Suppressor macrophage treated with lipopolysaccharide for 1 hour (primary cell): ENCODE results near the gene TCFL5.

Source experiments
- DNase-seq, 3 donors: peaks; one replicate each; pipeline ENCODE4 v3.0.0-alpha.2; 2020 to 2022

Gene TCFL5

GRCh38 chr20:62832212-62832922 lies 29.3 kb downstream of the TCFL5 start:
- peak; percentile 68 to 84 (median 83) for DNase-seq

GRCh38 chr20:62831854-62832211 lies 29.8 kb downstream of the TCFL5 start:
- no peak for DNase-seq

- DNase-seq = no peak
These were observed 30.2 kb downstream of the TCFL5 start for GRCh38 chr20:62831361-62831788.

- DNase-seq = no peak
These were observed 30.8 kb downstream of the TCFL5 start for GRCh38 chr20:62830821-62831220.

- DNase-seq = no peak
These were observed 31.4 kb downstream of the TCFL5 start for GRCh38 chr20:62830251-62830650.

GRCh38 chr20:62829231-62830230 lies 32.1 kb downstream of the TCFL5 start:
- no peak for DNase-seq

- no peak for DNase-seq
These were observed 33.0 kb downstream of the TCFL5 start for GRCh38 chr20:62828511-62829230.

GRCh38 chr20:62828051-62828450 lies 33.6 kb downstream of the TCFL5 start:
- DNase-seq = no peak

- no peak for DNase-seq
These were observed 34.1 kb downstream of the TCFL5 start for GRCh38 chr20:62827311-62828038.

GRCh38 chr20:62826646-62827310 lies 34.8 kb downstream of the TCFL5 start:
- no peak for DNase-seq

- DNase-seq = no peak
These were observed 35.5 kb downstream of the TCFL5 start for GRCh38 chr20:62825986-62826645.

GRCh38 chr20:62825333-62825985 lies 36.2 kb downstream of the TCFL5 start:
- DNase-seq = no peak

GRCh38 chr20:62824476-62825332 lies 36.9 kb downstream of the TCFL5 start:
- peak in 2 of 3 donors; percentile 44 to 55 for DNase-seq

- no peak for DNase-seq
These were observed 37.7 kb downstream of the TCFL5 start for GRCh38 chr20:62823688-62824475.

- DNase-seq = peak; percentile 64 to 73 (median 72)
These were observed 38.6 kb downstream of the TCFL5 start for GRCh38 chr20:62822788-62823651.

GRCh38 chr20:62822239-62822787 lies 39.3 kb downstream of the TCFL5 start:
- no peak for DNase-seq

GRCh38 chr20:62821726-62822210 lies 39.9 kb downstream of the TCFL5 start:
- no peak for DNase-seq
